Astrocyte (in vitro differentiated cells and primary cell): Measurements from ENCODE around the gene SURF1. TPM values are rescaled to one million over a fixed set of nuclear protein-coding genes. Genes with fewer than 3 reads are reported as not detected.

ENCODE experiments used
- DNase-seq: peaks from one replicate; pipeline ENCODE4 v3.0.0-alpha.2; 2010; ENCODE audit warnings: low read depth
- FAIRE-seq: peaks from 2 replicates; lab custom pipeline; 2011; peaks lifted over from hg19 to GRCh38; lab: Jason Lieb, UNC
- H2AFZ ChIP-seq: 2 replicates; pipeline ENCODE4 v1.6.0; 2012; ENCODE audit warnings: low read depth, low read length, inconsistent platforms
- H3K27ac ChIP-seq: 2 replicates; pipeline ENCODE4 v1.5.1; 2011; ENCODE audit warnings: low read depth, low read length, inconsistent platforms
- H3K27me3 ChIP-seq: 2 replicates; pipeline ENCODE4 v1.6.0; 2011; ENCODE audit warnings: low read length, inconsistent platforms; ENCODE audit not compliant: insufficient read depth
- H3K36me3 ChIP-seq: 2 replicates; pipeline ENCODE4 v1.5.1; 2011; ENCODE audit warnings: low read length, inconsistent platforms; ENCODE audit not compliant: insufficient read depth
- H3K4me1 ChIP-seq: 2 replicates; pipeline ENCODE4 v1.5.1; 2011; ENCODE audit warnings: low read length, inconsistent platforms; ENCODE audit not compliant: insufficient read depth
- H3K4me2 ChIP-seq: 2 replicates; pipeline ENCODE4 v1.6.0; 2012; ENCODE audit warnings: low read length, inconsistent platforms
- H3K4me3 ChIP-seq: 2 replicates; pipeline ENCODE4 v1.5.1; 2011; ENCODE audit warnings: low read depth, mild to moderate bottlenecking, low read length, inconsistent platforms; ENCODE audit not compliant: insufficient read depth
- H3K79me2 ChIP-seq: 2 replicates; pipeline ENCODE4 v1.6.0; 2012; ENCODE audit warnings: mild to moderate bottlenecking, low read length, inconsistent platforms; ENCODE audit not compliant: insufficient read depth
- H3K9ac ChIP-seq: 2 replicates; pipeline ENCODE4 v1.6.0; 2012; ENCODE audit warnings: mild to moderate bottlenecking, low read length, inconsistent platforms
- H3K9me3 ChIP-seq: 2 replicates; pipeline ENCODE4 v1.5.1; 2012; ENCODE audit warnings: low read depth, mild to moderate bottlenecking, low read length, inconsistent platforms; ENCODE audit not compliant: insufficient read depth
- H4K20me1 ChIP-seq: 2 replicates; pipeline ENCODE4 v1.6.0; 2012; ENCODE audit warnings: low read length, inconsistent platforms; ENCODE audit not compliant: insufficient read depth
- H3K27ac Mint-ChIP-seq: one replicate; pipeline ENCODE4 v1.8.0; 2021; ENCODE audit warnings: mild to moderate bottlenecking, mixed read lengths; ENCODE audit not compliant: unreplicated experiment
- H3K27me3 Mint-ChIP-seq: one replicate; pipeline ENCODE4 v1.8.0; 2021; ENCODE audit warnings: low read depth, mixed read lengths; ENCODE audit not compliant: unreplicated experiment
- H3K36me3 Mint-ChIP-seq: one replicate; pipeline ENCODE4 v1.8.0; 2021; ENCODE audit warnings: low read depth, mixed read lengths; ENCODE audit not compliant: unreplicated experiment
- H3K4me1 Mint-ChIP-seq: one replicate; pipeline ENCODE4 v1.8.0; 2021; ENCODE audit warnings: low read depth, mixed read lengths; ENCODE audit not compliant: unreplicated experiment
- H3K4me3 Mint-ChIP-seq: one replicate; pipeline ENCODE4 v1.8.0; 2021; ENCODE audit warnings: mild to moderate bottlenecking, moderate library complexity, mixed read lengths; ENCODE audit not compliant: unreplicated experiment
- H3K9me3 Mint-ChIP-seq: one replicate; pipeline ENCODE4 v1.8.0; 2021; ENCODE audit warnings: mild to moderate bottlenecking, mixed read lengths; ENCODE audit not compliant: unreplicated experiment
- CTCF ChIP-seq: IDR thresholded peaks from 2 replicates; pipeline ENCODE4 v1.5.1; 2011; ENCODE audit warnings: low read depth, mild to moderate bottlenecking, inconsistent platforms, low read length, moderate library complexity; ENCODE audit not compliant: insufficient read depth
- EZH2 ChIP-seq: IDR thresholded peaks from 2 replicates; pipeline ENCODE4 v1.6.1; 2012; ENCODE audit warnings: mild to moderate bottlenecking, low read length, inconsistent platforms; ENCODE audit not compliant: insufficient read depth
- total RNA-seq: library from RNA; stranded (reverse); gene quantifications from 2 replicates; pipeline ENCODE4 v1.2.1, GENCODE V29; 2021

The SURF1 gene
- total RNA-seq, 1 donor from 2014 or later = 35.9 TPM

- Histone ChIP-seq H3K36me3 (peaks cover 43% of the 10 kb centered on the region), H4K20me1 (peaks cover 86% of the 10 kb centered on the region), H3K79me2 (peaks cover 68% of the 10 kb centered on the region), H3K4me2 (peak overlapping the region; percentile 90), H3K27me3 (no peaks in the 10 kb centered on the region), H3K27ac (no peak overlapping the region), H3K4me3 (peak overlapping the region; percentile 98), H3K4me1 (peaks cover 23% of the 10 kb centered on the region), H3K9me3 (no peaks in the 10 kb centered on the region), H3K9ac (peak overlapping the region; percentile 100), H2AFZ (no peak overlapping the region)
- H3K27ac Mint-ChIP-seq = peak overlapping the region; percentile 72
- H3K27me3 Mint-ChIP-seq = no peaks in the 10 kb centered on the region
- H3K9me3 Mint-ChIP-seq = no peaks in the 10 kb centered on the region
- H3K4me1 Mint-ChIP-seq = peaks cover 26% of the 10 kb centered on the region
- TF ChIP-seq EZH2 = no peak
- no peak for TF ChIP-seq CTCF
- H3K4me3 Mint-ChIP-seq = peak overlapping the region; percentile 93
- no peak for DNase-seq
- no peak for FAIRE-seq
- peaks cover 38% of the 10 kb centered on the region for H3K36me3 Mint-ChIP-seq
These were observed 6.2 kb downstream of the SURF1 start for GRCh38 chr9:133349965-133350616.

- Histone ChIP-seq H3K79me2 (peaks cover 59% of the 10 kb centered on the region), H3K4me3 (peak overlapping the region; percentile 98), H3K4me1 (peaks cover 23% of the 10 kb centered on the region), H3K9ac (peak overlapping the region; percentile 100), H3K27me3 (no peaks in the 10 kb centered on the region), H3K36me3 (peaks cover 53% of the 10 kb centered on the region), H2AFZ (no peak overlapping the region), H3K4me2 (peak overlapping the region; percentile 90), H3K9me3 (no peaks in the 10 kb centered on the region), H4K20me1 (peaks cover 79% of the 10 kb centered on the region), H3K27ac (peak overlapping the region; percentile 99)
- no peaks in the 10 kb centered on the region for H3K9me3 Mint-ChIP-seq
- peaks cover 39% of the 10 kb centered on the region for H3K36me3 Mint-ChIP-seq
- peak overlapping the region; percentile 93 for H3K4me3 Mint-ChIP-seq
- peak overlapping the region; percentile 97 for H3K27ac Mint-ChIP-seq
- TF ChIP-seq CTCF = no peak
- no peak for TF ChIP-seq EZH2
- DNase-seq (no peak), FAIRE-seq (no peak)
- peaks cover 23% of the 10 kb centered on the region for H3K4me1 Mint-ChIP-seq
- H3K27me3 Mint-ChIP-seq = no peaks in the 10 kb centered on the region
These were observed 7.3 kb downstream of the SURF1 start for GRCh38 chr9:133348718-133349573.
